Naive thymus-derived CD8-positive, alpha-beta T cell (primary cell): ENCODE data around the gene OLFM2. TPM values are rescaled to one million over a fixed set of nuclear protein-coding genes. Genes with fewer than 3 reads are reported as not detected.

Source experiments
- ATAC-seq, 2 donors: fragments of 150-1000 bp; cut with Tn5 transposase in 1 of 2; sonication (Bioruptor Pico), chemical (Tn5 transposase) in 1 of 2; 1 replicate in 1 of 2; 2 replicates in 1 of 2; pipeline ENCODE4 v1.10.0; 2021; ENCODE audit warnings: mild to moderate bottlenecking in 2 of 2, moderate library complexity in 2 of 2
- POLR2A ChIA-PET: fragments of 350-600 bp; sonication (Branson Sonifier 250); formaldehyde crosslinking; loops from one replicate; lab custom pipeline; 2021; ENCODE audit warnings: antibody characterized with exemption; lab: Charles Lee
- DNase-seq, 10 donors: peaks; one replicate each; pipeline versions ENCODE4 v3.0.0 to v3.0.0-alpha.2; 2020 to 2022
- H3K27ac Mint-ChIP-seq, 10 donors: one replicate each; pipeline ENCODE4 v1.8.0; 2020 to 2022; ENCODE audit warnings: mild to moderate bottlenecking in 10 of 10, mixed read lengths in 10 of 10, moderate library complexity in 4 of 10, inconsistent platforms in 1 of 10
- H3K27me3 Mint-ChIP-seq, 5 donors: one replicate each; pipeline ENCODE4 v1.8.0; 2021 to 2022; ENCODE audit warnings: mixed read lengths in 5 of 5
- H3K36me3 Mint-ChIP-seq, 3 donors: one replicate each; pipeline ENCODE4 v1.8.0; 2020 to 2022; ENCODE audit warnings: mixed read lengths in 3 of 3, mild to moderate bottlenecking in 2 of 3, inconsistent platforms in 1 of 3
- H3K4me1 Mint-ChIP-seq, 4 donors: one replicate each; pipeline ENCODE4 v1.8.0; 2021 to 2022; ENCODE audit warnings: mixed read lengths in 4 of 4
- H3K4me3 Mint-ChIP-seq, 10 donors: one replicate each; pipeline ENCODE4 v1.8.0; 2020 to 2022; ENCODE audit warnings: mild to moderate bottlenecking in 10 of 10, mixed read lengths in 10 of 10, moderate library complexity in 6 of 10, inconsistent platforms in 1 of 10
- H3K9me3 Mint-ChIP-seq, 9 donors: one replicate each; pipeline ENCODE4 v1.8.0; 2020 to 2022; ENCODE audit warnings: mixed read lengths in 9 of 9, mild to moderate bottlenecking in 3 of 9, inconsistent platforms in 1 of 9, moderate library complexity in 1 of 9
- polyA plus RNA-seq, 3 donors: library from polyadenylated mRNA; unstranded; fragments of 300-500 nt; fragmentation: Illumina TruSeq; gene quantifications; one replicate each; pipeline ENCODE4 v1.2.3, GENCODE V29; 2021
- total RNA-seq, 8 experiments: library from RNA in 2 of 8; stranded (reverse) in 2 of 8; gene quantifications; one replicate each; pipeline ENCODE4 v1.2.3 and lab custom pipeline; 2021 to 2026

Gene OLFM2
- total and polyA plus RNA-seq, 5 experiments from 2014 or later: 6.1 to 14.8 (median 12.8) TPM

DNA sequence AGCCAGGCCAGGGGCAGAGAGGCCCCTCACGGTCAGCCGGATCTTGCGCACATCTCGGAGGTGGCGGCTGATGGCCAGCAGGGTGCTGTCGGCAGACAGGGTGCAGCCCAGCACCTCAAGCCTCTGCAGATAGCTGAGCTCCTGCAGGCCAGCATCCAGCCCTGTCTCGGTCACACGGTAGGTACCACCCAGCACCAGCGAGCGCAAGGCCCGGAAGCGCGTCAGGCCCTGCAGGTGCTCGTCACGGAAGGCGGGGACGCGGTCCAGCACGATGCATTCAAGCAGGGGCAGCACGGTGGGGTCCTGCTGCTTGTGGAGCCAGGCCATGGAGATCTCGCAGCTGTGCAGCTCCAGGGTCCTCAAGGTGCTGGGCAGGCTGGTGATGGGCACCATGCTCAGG lies 125.2 kb downstream of the OLFM2 start:
- no peaks in the 10 kb centered on the region for H3K27me3 Mint-ChIP-seq
- no peak overlapping the region for H3K27ac Mint-ChIP-seq
- POLR2A ChIA-PET: interaction anchor here (3.6 kb wide), 1 partner anchor 8 kb away, joined by 14 read pairs; the partner anchor contains the start of gene FBXL12
- ATAC-seq (no peak), DNase-seq (no peak)
- peaks cover 16 to 50% (median 35%) of the 10 kb centered on the region in 4 donors for H3K4me1 Mint-ChIP-seq
- H3K36me3 Mint-ChIP-seq: peaks cover under 1 to 39% (median 23%) of the 10 kb centered on the region in 3 donors
- peaks cover 0 to 2% (median 0%) of the 10 kb centered on the region in 9 donors for H3K9me3 Mint-ChIP-seq
- no peak overlapping the region for H3K4me3 Mint-ChIP-seq

DNA sequence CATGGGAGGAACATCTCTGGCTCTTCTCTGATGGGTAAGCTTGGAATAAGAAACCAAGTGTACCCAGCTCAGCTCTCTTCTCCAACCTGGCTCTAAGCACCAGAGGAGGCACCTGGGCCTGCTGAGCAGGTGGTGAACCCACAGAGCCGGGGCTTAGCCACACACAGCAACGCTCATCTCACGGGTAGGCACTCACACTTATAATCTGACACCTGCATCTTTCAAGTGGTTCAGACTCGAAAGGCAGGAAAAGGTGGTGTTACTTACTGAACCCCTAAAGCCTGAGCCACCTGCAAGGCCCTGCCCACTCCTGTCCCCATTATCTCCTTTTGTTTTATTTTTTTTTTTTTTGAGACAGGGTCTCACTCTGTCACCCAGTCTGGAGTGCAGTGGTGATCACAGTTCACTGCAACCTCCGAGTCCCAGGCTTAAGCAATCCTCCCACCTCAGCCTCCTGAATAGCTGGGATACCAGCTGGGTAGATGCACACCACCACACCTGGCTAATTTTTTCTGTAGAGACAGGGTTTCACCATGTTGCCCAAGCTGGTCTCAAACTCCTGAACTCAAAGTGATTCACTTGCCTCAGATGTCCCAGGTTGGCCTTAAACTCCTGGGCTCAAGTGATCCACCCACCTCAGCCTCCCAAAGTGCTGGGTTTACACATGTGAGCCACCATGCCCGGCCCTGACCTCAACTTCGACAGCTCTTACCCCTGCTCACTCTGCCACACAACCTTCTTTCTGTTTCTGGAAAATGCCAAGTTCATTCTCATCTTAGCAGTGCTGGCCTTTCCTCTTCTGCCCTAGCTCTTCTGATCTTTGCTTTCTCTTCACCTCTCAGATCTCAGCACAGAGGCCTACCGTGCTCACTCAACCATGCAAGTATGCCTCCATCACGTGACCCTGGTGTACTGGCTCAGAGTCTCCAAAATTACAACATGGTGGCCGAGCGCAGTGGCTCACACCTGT lies 127.2 kb downstream of the OLFM2 start:
- Mint-ChIP-seq H3K27me3 (no peaks in the 10 kb centered on the region), H3K27ac (peak overlapping the region; percentile 87 to 97 (median 91)), H3K36me3 (peaks cover 0 to 25% (median 9%) of the 10 kb centered on the region in 3 donors), H3K4me1 (peaks cover 14 to 48% (median 32%) of the 10 kb centered on the region in 4 donors), H3K4me3 (peak overlapping the region in 9 of 10 donors; percentile 18 to 86 (median 53)), H3K9me3 (peaks cover 0 to 2% (median 0%) of the 10 kb centered on the region in 9 donors)
- POLR2A ChIA-PET: interaction anchor here (0.7 to 3.6 kb wide), 7 partner anchors 10 to 202 kb away, joined by 3 to 14 read pairs (median 4); partner anchors contain the start of genes FBXL12 and UBL5
- ATAC-seq: peak; percentile 92 to 97
- peak in 8 of 10 donors; percentile 19 to 73 (median 42) for DNase-seq

DNA sequence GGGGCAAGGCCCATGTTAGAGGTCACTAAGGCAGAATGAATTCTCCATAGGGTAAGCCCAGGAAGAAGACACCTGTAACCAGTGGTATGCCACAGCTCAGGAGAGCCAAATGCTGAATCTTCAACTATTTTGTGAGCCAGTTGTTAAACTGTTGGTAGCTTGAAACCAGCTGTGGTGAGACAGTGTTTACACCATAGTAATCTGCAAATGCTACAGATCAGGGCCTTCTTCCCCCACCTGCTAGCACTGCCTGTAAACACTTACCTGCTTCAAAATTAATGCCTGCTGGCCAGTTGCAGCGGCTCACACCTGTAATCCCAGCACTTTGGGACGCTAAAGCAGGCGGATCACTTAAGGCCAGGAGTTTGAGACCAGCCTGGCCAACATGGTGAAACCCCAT lies 129.5 kb downstream of the OLFM2 start:
- POLR2A ChIA-PET: interaction anchor here (0.6 to 1.9 kb wide), 4 partner anchors 11 to 761 kb away, joined by 5 to 10 read pairs (median 5); partner anchors contain the start of gene FBXL12
- peaks cover 12 to 51% (median 32%) of the 10 kb centered on the region in 4 donors for H3K4me1 Mint-ChIP-seq

More for the DNA sequence above, 129.5 kb downstream of the OLFM2 start:
- no peak for ATAC-seq
- Mint-ChIP-seq H3K27me3 (no peaks in the 10 kb centered on the region), H3K36me3 (peaks cover 0 to 13% (median 7%) of the 10 kb centered on the region in 3 donors), H3K9me3 (no peaks in the 10 kb centered on the region), H3K27ac (peak overlapping the region; percentile 43 to 95 (median 87)), H3K4me3 (no peak overlapping the region)
- no peak for DNase-seq

Other genes starting within 250 kb of the OLFM2 start
- gene ZNF846, start 167.8 kb downstream of the OLFM2 start, total RNA-seq: 10 to 100 TPM; 29.5 to 34.0 TPM
- gene ZNF846, start 167.8 kb downstream of the OLFM2 start, polyA plus RNA-seq: 10 to 100 TPM in 1 of 3 donors, 1 to 10 TPM in 2; 6.0 to 10.6 (median 9.5) TPM
- gene FBXL12, start 117.4 kb downstream of the OLFM2 start, total RNA-seq: 10 to 100 TPM; 38.0 to 42.1 TPM
- 10 to 100 TPM in 1 of 3 donors, 1 to 10 TPM in 2; 8.3 to 15.6 (median 8.5) TPM for gene FBXL12, start 117.4 kb downstream of the OLFM2 start, polyA plus RNA-seq
- 100 to 1,000 TPM; 222 to 232 TPM for gene UBL5, start 108.6 kb downstream of the OLFM2 start, total RNA-seq
- 100 to 1,000 TPM; 694 to 819 (median 701) TPM for gene UBL5, start 108.6 kb downstream of the OLFM2 start, polyA plus RNA-seq
- 10 to 100 TPM; 63.3 to 65.6 TPM for gene PIN1, start 101.2 kb downstream of the OLFM2 start, total RNA-seq
- gene PIN1, start 101.2 kb downstream of the OLFM2 start, polyA plus RNA-seq: 100 to 1,000 TPM in 1 of 3 donors, 10 to 100 TPM in 2; 85.3 to 126 (median 95.8) TPM
- gene COL5A3, start 74.0 kb upstream of the OLFM2 start, total RNA-seq: not detected
- not detected for gene COL5A3, start 74.0 kb upstream of the OLFM2 start, polyA plus RNA-seq
- not detected for gene RDH8, start 77.0 kb upstream of the OLFM2 start, total RNA-seq
- not detected for gene RDH8, start 77.0 kb upstream of the OLFM2 start, polyA plus RNA-seq
- gene SHFL, start 149.8 kb upstream of the OLFM2 start, total RNA-seq: 100 to 1,000 TPM; 109 to 113 TPM
- gene SHFL, start 149.8 kb upstream of the OLFM2 start, polyA plus RNA-seq: 10 to 100 TPM; 32.0 to 51.3 (median 34.6) TPM
- 1 to 10 TPM; 1.3 to 1.8 TPM for gene ANGPTL6, start 166.2 kb upstream of the OLFM2 start, total RNA-seq
- under 1 TPM; 0.54 to 0.82 (median 0.65) TPM for gene ANGPTL6, start 166.2 kb upstream of the OLFM2 start, polyA plus RNA-seq
- gene PPAN, start 169.8 kb upstream of the OLFM2 start, total RNA-seq: 100 to 1,000 TPM; 109 to 122 TPM
- gene PPAN, start 169.8 kb upstream of the OLFM2 start, polyA plus RNA-seq: 10 to 100 TPM; 15.7 to 42.7 (median 25.8) TPM
- gene P2RY11, start 175.2 kb upstream of the OLFM2 start, total RNA-seq: 10 to 100 TPM; 61.4 to 68.0 TPM
- 1 to 10 TPM; 2.2 to 4.2 (median 2.9) TPM for gene P2RY11, start 175.2 kb upstream of the OLFM2 start, polyA plus RNA-seq
- gene EIF3G, start 183.4 kb upstream of the OLFM2 start, total RNA-seq: 100 to 1,000 TPM; 363 to 378 TPM
- 100 to 1,000 TPM; 226 to 282 (median 269) TPM for gene EIF3G, start 183.4 kb upstream of the OLFM2 start, polyA plus RNA-seq